Measurements from ENCODE around the gene AXIN2. TPM values are rescaled to one million over a fixed set of nuclear protein-coding genes. Genes with fewer than 3 reads are reported as not detected.

The AXIN2 gene
- total RNA-seq, 4 donors from 2014 or later: 17.6 to 87.6 (median 23.8) TPM

DNA sequence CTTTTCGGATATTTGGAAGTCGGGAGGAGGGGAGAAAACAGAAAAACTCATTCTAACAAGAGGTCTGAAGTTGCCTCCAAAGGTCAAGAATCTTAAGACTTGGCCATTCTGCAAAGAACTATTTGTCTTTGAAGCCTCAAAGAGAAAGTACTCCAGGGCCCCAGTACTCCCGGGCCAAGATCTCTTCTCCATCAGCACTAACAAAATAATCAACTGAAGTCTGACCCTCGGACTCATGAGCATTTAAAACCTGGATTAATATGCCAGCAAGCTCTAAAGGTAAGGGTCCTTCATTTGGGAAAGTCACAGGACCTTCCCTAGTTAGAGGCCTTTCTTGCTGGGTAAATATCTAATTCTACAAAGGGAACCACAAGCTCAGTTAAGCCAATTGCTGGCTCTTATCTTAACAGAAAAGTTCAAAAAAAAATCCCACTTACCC is 4.5 kb downstream of the AXIN2 start:
- 10 to 14% methylated on average over 4 of the region's 4 CpGs for WGBS, 2 donors (ENCODE audit: low coverage in 1 of 2)
- in situ Hi-C loops (cut with MboI; ENCODE audit: low pct_ligation_motif_present in 1 of 4, low pct_unique_long_range_greater_than_20kb in 1 of 4, low sequenced_read_pairs in 3 of 4) (loop anchor here (10.0 to 25.0 kb wide), 6 partner anchors 142 to 605 kb away; no protein-coding TSS in a partner anchor), intact Hi-C loops (cut with DNase I; ENCODE audit: low total_unique reads) (no loop called here)
- H3K27ac ChIP-seq: no peak overlapping the region
- H3K27me3 ChIP-seq: no peaks in the 10 kb centered on the region
- DNase-seq: no peak
- peaks cover 6 to 42% (median 20%) of the 10 kb centered on the region in 4 donors for H3K4me1 ChIP-seq
- H3K9me3 ChIP-seq: no peaks in the 10 kb centered on the region
- TF ChIP-seq POLR2A (IDR thresholded peaks at IDR 0.05) (no peak), EP300 (IDR thresholded peaks at IDR 0.05; ENCODE audit: low read depth) (no peak), POLR2AphosphoS5 (IDR thresholded peaks at IDR 0.05) (no peak), CTCF (IDR thresholded peaks at IDR 0.05) (no peak)
- H3K4me3 ChIP-seq: peak overlapping the region in 3 of 4 donors; percentile 1 to 92 (median 86)
- no peaks in the 10 kb centered on the region for H3K36me3 ChIP-seq

GRCh38 chr17:65556014-65556909 is 5.2 kb downstream of the AXIN2 start:
- Histone ChIP-seq H3K9me3 (no peaks in the 10 kb centered on the region), H3K27ac (no peak overlapping the region), H3K36me3 (no peaks in the 10 kb centered on the region), H3K27me3 (no peaks in the 10 kb centered on the region), H3K4me3 (peak overlapping the region in 3 of 4 donors; percentile 1 to 92 (median 10)), H3K4me1 (peaks cover 4 to 45% (median 22%) of the 10 kb centered on the region in 4 donors)
- intact Hi-C loops (cut with DNase I; ENCODE audit: low total_unique reads): no loop called here
- in situ Hi-C loops (cut with MboI; ENCODE audit: low pct_ligation_motif_present in 1 of 4, low pct_unique_long_range_greater_than_20kb in 1 of 4, low sequenced_read_pairs in 3 of 4): loop anchor here (10.0 to 25.0 kb wide), 6 partner anchors 141 to 606 kb away; no protein-coding TSS in a partner anchor
- 32 to 50% methylated on average over 3 to 13 of the region's 17 CpGs for WGBS, 2 donors (ENCODE audit: low coverage in 1 of 2)
- no peak for TF ChIP-seq EP300 (IDR thresholded peaks at IDR 0.05; ENCODE audit: low read depth)
- TF ChIP-seq CTCF (IDR thresholded peaks at IDR 0.05): peak; percentile 81 to 95 (median 90)
- DNase-seq: peak; percentile 94

GRCh38 chr17:65554553-65555223 is 6.8 kb downstream of the AXIN2 start:
- H3K4me1 ChIP-seq: peaks cover 4 to 53% (median 23%) of the 10 kb centered on the region in 4 donors
- H3K4me3 ChIP-seq: peak overlapping the region in 2 of 4 donors; percentile 7 to 21
- no peaks in the 10 kb centered on the region for H3K27me3 ChIP-seq
- in situ Hi-C loops (cut with MboI; ENCODE audit: low pct_ligation_motif_present in 1 of 4, low pct_unique_long_range_greater_than_20kb in 1 of 4, low sequenced_read_pairs in 3 of 4) (loop anchor here (10.0 to 25.0 kb wide), 6 partner anchors 140 to 608 kb away; no protein-coding TSS in a partner anchor), intact Hi-C loops (cut with DNase I; ENCODE audit: low total_unique reads) (no loop called here)
- no peaks in the 10 kb centered on the region for H3K36me3 ChIP-seq
- WGBS, 2 donors (ENCODE audit: low coverage in 1 of 2): 22 to 24% methylated on average over 4 to 18 of the region's 18 CpGs
- peak in 3 of 5 experiments; percentile 11 to 31 (median 27) for TF ChIP-seq CTCF (IDR thresholded peaks at IDR 0.05)
- peak in 2 of 3 donors; percentile 27 to 55 for TF ChIP-seq POLR2AphosphoS5 (IDR thresholded peaks at IDR 0.05)
- peak; percentile 35 for TF ChIP-seq EP300 (IDR thresholded peaks at IDR 0.05; ENCODE audit: low read depth)
- TF ChIP-seq POLR2A (IDR thresholded peaks at IDR 0.05): no peak
- no peaks in the 10 kb centered on the region for H3K9me3 ChIP-seq
- no peak overlapping the region for H3K27ac ChIP-seq
- DNase-seq: peak; percentile 37
